Breast epithelium (tissue), 3 donors: ENCODE data around the gene PLEKHA6.

Experiments used
- POLR2A ChIP-seq: fragments of 450-650 bp; IDR thresholded peaks from one replicate; pipeline ENCODE4 v1.6.1; 2016; ENCODE audit warnings: antibody characterized with exemption, mild to moderate bottlenecking, moderate library complexity
- POLR2AphosphoS5 ChIP-seq, 3 donors: sonication (generic); formaldehyde crosslinking; IDR thresholded peaks; one replicate each; pipeline ENCODE4 v1.6.1; 2017; ENCODE audit warnings: antibody characterized with exemption in 3 of 3
- TF ChIP-seq, protein P1 (sequence below), 3 donors: fragments of 450-650 bp; IDR thresholded peaks; one replicate each; pipeline ENCODE4 v1.5.1; 2016 to 2017; ENCODE audit warnings: antibody characterized with exemption in 3 of 3, mild to moderate bottlenecking in 3 of 3, moderate library complexity in 3 of 3

GRCh38 chr1:204339541-204339940 lies 20.2 kb downstream of the PLEKHA6 start:
- TF ChIP-seq POLR2AphosphoS5 (IDR thresholded peaks at IDR 0.05) (no peak), POLR2A (no peak)
- TF ChIP-seq, protein P1, sequence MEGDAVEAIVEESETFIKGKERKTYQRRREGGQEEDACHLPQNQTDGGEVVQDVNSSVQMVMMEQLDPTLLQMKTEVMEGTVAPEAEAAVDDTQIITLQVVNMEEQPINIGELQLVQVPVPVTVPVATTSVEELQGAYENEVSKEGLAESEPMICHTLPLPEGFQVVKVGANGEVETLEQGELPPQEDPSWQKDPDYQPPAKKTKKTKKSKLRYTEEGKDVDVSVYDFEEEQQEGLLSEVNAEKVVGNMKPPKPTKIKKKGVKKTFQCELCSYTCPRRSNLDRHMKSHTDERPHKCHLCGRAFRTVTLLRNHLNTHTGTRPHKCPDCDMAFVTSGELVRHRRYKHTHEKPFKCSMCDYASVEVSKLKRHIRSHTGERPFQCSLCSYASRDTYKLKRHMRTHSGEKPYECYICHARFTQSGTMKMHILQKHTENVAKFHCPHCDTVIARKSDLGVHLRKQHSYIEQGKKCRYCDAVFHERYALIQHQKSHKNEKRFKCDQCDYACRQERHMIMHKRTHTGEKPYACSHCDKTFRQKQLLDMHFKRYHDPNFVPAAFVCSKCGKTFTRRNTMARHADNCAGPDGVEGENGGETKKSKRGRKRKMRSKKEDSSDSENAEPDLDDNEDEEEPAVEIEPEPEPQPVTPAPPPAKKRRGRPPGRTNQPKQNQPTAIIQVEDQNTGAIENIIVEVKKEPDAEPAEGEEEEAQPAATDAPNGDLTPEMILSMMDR (IDR thresholded peaks at IDR 0.05): no peak
